ENCODE measurements around the gene ATG3. TPM values are rescaled to one million over a fixed set of nuclear protein-coding genes. Genes with fewer than 3 reads are reported as not detected.

The ATG3 gene
- total and polyA plus RNA-seq, 9 of the 15 experiments (the other 6 are each of a cell fraction or from before 2014, with no cell fraction given): 48.7 to 107 (median 64.7) TPM

DNA sequence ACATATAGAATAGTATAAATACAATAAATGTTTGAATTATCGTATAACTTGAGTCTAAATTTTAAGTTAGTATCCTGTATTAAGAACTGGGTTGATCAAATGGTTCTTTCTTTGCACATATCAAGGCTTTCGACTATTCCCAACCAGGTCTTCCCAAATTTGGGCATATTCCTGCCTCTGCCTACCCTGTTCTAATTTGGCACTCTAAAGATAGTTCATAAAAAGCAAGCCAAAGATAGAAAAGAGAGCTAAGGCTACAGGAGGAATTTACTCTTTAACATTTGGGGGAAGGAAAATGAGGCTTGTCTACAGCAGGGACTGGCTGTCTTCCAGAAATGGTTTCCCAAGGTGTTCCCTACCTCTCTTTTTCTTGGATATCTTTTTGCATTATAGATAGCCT lies 36.2 kb upstream of the ATG3 start:
- POLR2A ChIA-PET: no interaction called here
- in situ Hi-C loops (cut with MboI): loop anchor here (25.0 kb wide), 1 partner anchor 689 kb away; no protein-coding TSS in a partner anchor
- CTCF ChIA-PET (ENCODE audit: low intra/inter-chr PET ratio): no interaction called here

More for the DNA sequence above, 36.2 kb upstream of the ATG3 start:
- BruUV-seq (replicated peaks): no TSS peak
- H3K4me3 ChIP-seq: no peak overlapping the region
- no peaks in the 10 kb centered on the region for H4K20me1 ChIP-seq (replicated peaks; ENCODE audit: control insufficient read depth, insufficient read depth, low read length)
- H3K9ac ChIP-seq (ENCODE audit: insufficient read depth in 1 of 2, low read depth in 2 of 2, low read length in 2 of 2): no peak overlapping the region
- no peak overlapping the region for H3K27ac ChIP-seq (ENCODE audit: extremely low read depth, low read depth, low read length)
- no peaks in the 10 kb centered on the region for H3K36me3 ChIP-seq (ENCODE audit: control insufficient read depth, insufficient read depth, low read length)
- DNase-seq (ENCODE audit: extremely low read depth in 1 of 4, low spot score in 3 of 4): no peak
- H3K9me3 ChIP-seq (replicated peaks; ENCODE audit: control insufficient read depth, insufficient read depth, low read depth, low read length): no peaks in the 10 kb centered on the region
- WGBS (ENCODE audit: insufficient coverage, low coverage, missing lambda C conversion rate): 45% methylated on average over 2 of the region's 2 CpGs
- TF ChIP-seq ZNF699 (CRISPR knock-in tag; IDR thresholded peaks at IDR 0.05; ENCODE audit: insufficient replicate concordance): no peak
- TF ChIP-seq KLF16 (IDR thresholded peaks at IDR 0.05): no peak
- no peak for TF ChIP-seq EP300 (IDR thresholded peaks at IDR 0.05; ENCODE audit: low read length)
- TF ChIP-seq ZNF239 (CRISPR knock-in tag; IDR thresholded peaks at IDR 0.05): no peak
- no peak for TF ChIP-seq FOXO4 (CRISPR knock-in tag; IDR thresholded peaks at IDR 0.05)
- TF ChIP-seq PCBP1 (IDR thresholded peaks at IDR 0.05; ENCODE audit: low read depth, low read length, poor library complexity, severe bottlenecking): no peak
- no peak for TF ChIP-seq TCF7L2 (IDR thresholded peaks at IDR 0.05; ENCODE audit: low read depth, low read length)
- no peak for TF ChIP-seq PML (IDR thresholded peaks at IDR 0.05; ENCODE audit: low read length)
- TF ChIP-seq ZNF57 (CRISPR knock-in tag; IDR thresholded peaks at IDR 0.05): no peak
- TF ChIP-seq, protein P1, sequence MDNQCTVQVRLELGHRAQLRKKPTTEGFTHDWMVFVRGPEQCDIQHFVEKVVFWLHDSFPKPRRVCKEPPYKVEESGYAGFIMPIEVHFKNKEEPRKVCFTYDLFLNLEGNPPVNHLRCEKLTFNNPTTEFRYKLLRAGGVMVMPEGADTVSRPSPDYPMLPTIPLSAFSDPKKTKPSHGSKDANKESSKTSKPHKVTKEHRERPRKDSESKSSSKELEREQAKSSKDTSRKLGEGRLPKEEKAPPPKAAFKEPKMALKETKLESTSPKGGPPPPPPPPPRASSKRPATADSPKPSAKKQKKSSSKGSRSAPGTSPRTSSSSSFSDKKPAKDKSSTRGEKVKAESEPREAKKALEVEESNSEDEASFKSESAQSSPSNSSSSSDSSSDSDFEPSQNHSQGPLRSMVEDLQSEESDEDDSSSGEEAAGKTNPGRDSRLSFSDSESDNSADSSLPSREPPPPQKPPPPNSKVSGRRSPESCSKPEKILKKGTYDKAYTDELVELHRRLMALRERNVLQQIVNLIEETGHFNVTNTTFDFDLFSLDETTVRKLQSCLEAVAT (IDR thresholded peaks at IDR 0.05): no peak
- TF ChIP-seq TRIM28 (IDR thresholded peaks at IDR 0.05): no peak
- TF ChIP-seq, protein P2, sequence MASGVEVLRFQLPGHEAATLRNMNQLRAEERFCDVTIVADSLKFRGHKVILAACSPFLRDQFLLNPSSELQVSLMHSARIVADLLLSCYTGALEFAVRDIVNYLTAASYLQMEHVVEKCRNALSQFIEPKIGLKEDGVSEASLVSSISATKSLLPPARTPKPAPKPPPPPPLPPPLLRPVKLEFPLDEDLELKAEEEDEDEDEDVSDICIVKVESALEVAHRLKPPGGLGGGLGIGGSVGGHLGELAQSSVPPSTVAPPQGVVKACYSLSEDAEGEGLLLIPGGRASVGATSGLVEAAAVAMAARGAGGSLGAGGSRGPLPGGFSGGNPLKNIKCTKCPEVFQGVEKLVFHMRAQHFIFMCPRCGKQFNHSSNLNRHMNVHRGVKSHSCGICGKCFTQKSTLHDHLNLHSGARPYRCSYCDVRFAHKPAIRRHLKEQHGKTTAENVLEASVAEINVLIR (CRISPR knock-in tag; IDR thresholded peaks at IDR 0.05): no peak
- TF ChIP-seq, protein P3, sequence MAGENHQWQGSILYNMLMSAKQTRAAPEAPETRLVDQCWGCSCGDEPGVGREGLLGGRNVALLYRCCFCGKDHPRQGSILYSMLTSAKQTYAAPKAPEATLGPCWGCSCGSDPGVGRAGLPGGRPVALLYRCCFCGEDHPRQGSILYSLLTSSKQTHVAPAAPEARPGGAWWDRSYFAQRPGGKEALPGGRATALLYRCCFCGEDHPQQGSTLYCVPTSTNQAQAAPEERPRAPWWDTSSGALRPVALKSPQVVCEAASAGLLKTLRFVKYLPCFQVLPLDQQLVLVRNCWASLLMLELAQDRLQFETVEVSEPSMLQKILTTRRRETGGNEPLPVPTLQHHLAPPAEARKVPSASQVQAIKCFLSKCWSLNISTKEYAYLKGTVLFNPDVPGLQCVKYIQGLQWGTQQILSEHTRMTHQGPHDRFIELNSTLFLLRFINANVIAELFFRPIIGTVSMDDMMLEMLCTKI (IDR thresholded peaks at IDR 0.05; ENCODE audit: partially characterized antibody): no peak
- no peak for TF ChIP-seq MECOM (CRISPR knock-in tag; IDR thresholded peaks at IDR 0.05)
- TF ChIP-seq PTBP1 (IDR thresholded peaks at IDR 0.05; ENCODE audit: low read depth, low read length): no peak
- no peaks in the 10 kb centered on the region for H3K4me1 ChIP-seq (replicated peaks in 1 of 2; ENCODE audit: control insufficient read depth in 2 of 2, insufficient read depth in 2 of 2, low read length in 2 of 2)
- H3K27me3 ChIP-seq (ENCODE audit: control insufficient read depth in 2 of 2, insufficient read depth in 2 of 2, low read length in 2 of 2): no peaks in the 10 kb centered on the region
- intact Hi-C loops (cut with micrococcal nuclease): no loop called here
- ATAC-seq: no peak
- FAIRE-seq: no peak
- no peaks in the 10 kb centered on the region for H3K9me1 ChIP-seq (ENCODE audit: control insufficient read depth, insufficient read depth, low read length)
- no peaks in the 10 kb centered on the region for H3K79me2 ChIP-seq (ENCODE audit: control insufficient read depth, insufficient read depth, low read length)
- no peak overlapping the region for H3K4me2 ChIP-seq (ENCODE audit: insufficient read depth, low read length)
- H2AFZ ChIP-seq (ENCODE audit: low read depth, low read length): no peak overlapping the region
